Transverse colon (tissue), 3 donors: ENCODE data around the gene KCNH1.

Source experiments
- CTCF ChIP-seq, 5 experiments: fragments of 200-600 bp in 3 of 5; fragments of 450-650 bp in 2 of 5; sonication (generic) in 3 of 5; IDR thresholded peaks; 1 replicate in 2 of 5; 2 replicates in 3 of 5; pipeline ENCODE4 v1.5.1; 2016 to 2017; ENCODE audit warnings: antibody characterized with exemption in 5 of 5, inconsistent platforms in 3 of 5, mild to moderate bottlenecking in 2 of 5, moderate library complexity in 1 of 5
- POLR2A ChIP-seq: fragments of 450-650 bp; IDR thresholded peaks from one replicate; pipeline ENCODE4 v1.6.1; 2016; ENCODE audit warnings: antibody characterized with exemption, mild to moderate bottlenecking, moderate library complexity

GRCh38 chr1:211013346-211014240 lies 120.4 kb downstream of the KCNH1 start:
- TF ChIP-seq POLR2A = no peak
- no peak for TF ChIP-seq CTCF (IDR thresholded peaks at IDR 0.05)
